Measurements from ENCODE around the gene CPLX4. TPM values are rescaled to one million over a fixed set of nuclear protein-coding genes. Genes with fewer than 3 reads are reported as not detected.
A peak's percentile ranks its signal among the peaks of the same experiment; 100 is the strongest.

The CPLX4 gene
- total and polyA plus RNA-seq, 4 donors: 0.01 TPM; not detected in 3

GRCh38 chr18:59354731-59355130 is 36.3 kb upstream of the CPLX4 start:
- no peak overlapping the region for H3K4me3 ChIP-seq
- no peak overlapping the region for H3K27ac ChIP-seq (ENCODE audit: low read depth in 1 of 2, low read length in 1 of 2)
- WGBS, 2 donors: 90 to 92% methylated on average over 2 of the region's 2 CpGs
- H3K9ac ChIP-seq (ENCODE audit: insufficient read depth in 1 of 2, low read length in 2 of 2): no peak overlapping the region
- ATAC-seq (ENCODE audit: insufficient read depth, low FRiP score) (no peak), DNase-seq (no peak)
- H3K36me3 ChIP-seq (ENCODE audit: control insufficient read depth in 4 of 4, insufficient read depth in 4 of 4, low read length in 4 of 4): peaks cover 12 to 52% (median 36%) of the 10 kb centered on the region in 4 donors
- no peak for TF ChIP-seq CTCF (IDR thresholded peaks at IDR 0.05; ENCODE audit: control extremely low read depth, extremely low read depth)
- H3K27me3 ChIP-seq (ENCODE audit: control insufficient read depth in 3 of 3, insufficient read depth in 3 of 3, low read length in 2 of 3): no peaks in the 10 kb centered on the region
- no peaks in the 10 kb centered on the region for H3K9me3 ChIP-seq (ENCODE audit: control insufficient read depth in 4 of 4, insufficient read depth in 3 of 4, low read length in 3 of 4)
- peaks cover 0 to 16% (median 7%) of the 10 kb centered on the region in 5 donors for H3K4me1 ChIP-seq (ENCODE audit: control insufficient read depth in 5 of 5, insufficient read depth in 5 of 5, low read length in 5 of 5)

- Histone ChIP-seq H3K9ac (ENCODE audit: insufficient read depth in 1 of 2, low read length in 2 of 2) (no peak overlapping the region), H3K9me3 (ENCODE audit: control insufficient read depth in 4 of 4, insufficient read depth in 3 of 4, low read length in 3 of 4) (no peaks in the 10 kb centered on the region), H3K27me3 (ENCODE audit: control insufficient read depth in 3 of 3, insufficient read depth in 3 of 3, low read length in 2 of 3) (no peaks in the 10 kb centered on the region), H3K4me1 (ENCODE audit: control insufficient read depth in 5 of 5, insufficient read depth in 5 of 5, low read length in 5 of 5) (peaks cover 0 to 16% (median 6%) of the 10 kb centered on the region in 5 donors), H3K4me3 (no peak overlapping the region), H3K36me3 (ENCODE audit: control insufficient read depth in 4 of 4, insufficient read depth in 4 of 4, low read length in 4 of 4) (peaks cover 15 to 65% (median 45%) of the 10 kb centered on the region in 4 donors), H3K27ac (ENCODE audit: low read depth in 1 of 2, low read length in 1 of 2) (no peak overlapping the region)
- 52 to 74% methylated on average over 4 of the region's 4 CpGs for WGBS, 2 donors
- ATAC-seq (ENCODE audit: insufficient read depth, low FRiP score) (no peak), DNase-seq (peak in 2 of 3 donors; percentile 11 to 45)
- TF ChIP-seq CTCF (IDR thresholded peaks at IDR 0.05; ENCODE audit: control extremely low read depth, extremely low read depth): no peak
Measured at GRCh38 chr18:59353079-59353680, 34.7 kb upstream of the CPLX4 start.

- peaks cover 0 to 12% (median 6%) of the 10 kb centered on the region in 5 donors for H3K4me1 ChIP-seq (ENCODE audit: control insufficient read depth in 5 of 5, insufficient read depth in 5 of 5, low read length in 5 of 5)
- H3K27me3 ChIP-seq (ENCODE audit: control insufficient read depth in 3 of 3, insufficient read depth in 3 of 3, low read length in 2 of 3): no peaks in the 10 kb centered on the region
- H3K9ac ChIP-seq (ENCODE audit: insufficient read depth in 1 of 2, low read length in 2 of 2): no peak overlapping the region
- peaks cover 17 to 68% (median 49%) of the 10 kb centered on the region in 4 donors for H3K36me3 ChIP-seq (ENCODE audit: control insufficient read depth in 4 of 4, insufficient read depth in 4 of 4, low read length in 4 of 4)
- WGBS, 2 donors: 82 to 93% methylated on average over 3 of the region's 3 CpGs
- ATAC-seq (ENCODE audit: insufficient read depth, low FRiP score) (no peak), DNase-seq (no peak)
- TF ChIP-seq CTCF (IDR thresholded peaks at IDR 0.05; ENCODE audit: control extremely low read depth, extremely low read depth): no peak
- no peak overlapping the region for H3K27ac ChIP-seq (ENCODE audit: low read depth in 1 of 2, low read length in 1 of 2)
- H3K4me3 ChIP-seq: no peak overlapping the region
- no peaks in the 10 kb centered on the region for H3K9me3 ChIP-seq (ENCODE audit: control insufficient read depth in 4 of 4, insufficient read depth in 3 of 4, low read length in 3 of 4)
Measured at GRCh38 chr18:59352250-59352855, 33.9 kb upstream of the CPLX4 start.
